ENCODE data around the gene C1orf174. TPM values are rescaled to one million over a fixed set of nuclear protein-coding genes. Genes with fewer than 3 reads are reported as not detected.
"Not testable (repeated sequence)": the region's sequence is repeated elsewhere in the genome, so short reads cannot be mapped to it uniquely, and the experiment has no call there.

C1orf174 gene
- total RNA-seq, 1 donor: 35.3 TPM

- DNase-seq (ENCODE audit: low read depth): no peak
- H3K4me3 ChIP-seq (ENCODE audit: low read depth, low read length): no peak overlapping the region
- TF ChIP-seq CTCF (IDR thresholded peaks at IDR 0.05; ENCODE audit: insufficient read depth, low read length): no peak
These were observed 21.7 kb upstream of the C1orf174 start for GRCh38 chr1:3921765-3922164.

GRCh38 chr1:3919706-3920105 is 19.6 kb upstream of the C1orf174 start:
- no peak overlapping the region for H3K4me3 ChIP-seq (ENCODE audit: low read depth, low read length)
- DNase-seq (ENCODE audit: low read depth): no peak
- TF ChIP-seq CTCF (IDR thresholded peaks at IDR 0.05; ENCODE audit: insufficient read depth, low read length): no peak

GRCh38 chr1:3918966-3919611 is 19.0 kb upstream of the C1orf174 start:
- no peak for TF ChIP-seq CTCF (IDR thresholded peaks at IDR 0.05; ENCODE audit: insufficient read depth, low read length)
- H3K4me3 ChIP-seq (ENCODE audit: low read depth, low read length): no peak overlapping the region
- DNase-seq (ENCODE audit: low read depth): no peak

- not testable (repeated sequence) for H3K4me3 ChIP-seq (ENCODE audit: low read depth, low read length); DNase-seq (ENCODE audit: low read depth)
These were observed 18.3 kb upstream of the C1orf174 start for GRCh38 chr1:3918359-3918758.

- no peak overlapping the region for H3K4me3 ChIP-seq (ENCODE audit: low read depth, low read length)
- TF ChIP-seq CTCF (IDR thresholded peaks at IDR 0.05; ENCODE audit: insufficient read depth, low read length): no peak
- no peak for DNase-seq (ENCODE audit: low read depth)
These were observed 17.7 kb upstream of the C1orf174 start for GRCh38 chr1:3917761-3918160.

GRCh38 chr1:3915551-3916121 is 15.6 kb upstream of the C1orf174 start:
- no peak for TF ChIP-seq CTCF (IDR thresholded peaks at IDR 0.05; ENCODE audit: insufficient read depth, low read length)
- DNase-seq (ENCODE audit: low read depth): no peak
- no peak overlapping the region for H3K4me3 ChIP-seq (ENCODE audit: low read depth, low read length)

GRCh38 chr1:3914911-3915310 is 14.8 kb upstream of the C1orf174 start:
- no peak for TF ChIP-seq CTCF (IDR thresholded peaks at IDR 0.05; ENCODE audit: insufficient read depth, low read length)
- no peak for DNase-seq (ENCODE audit: low read depth)
- H3K4me3 ChIP-seq (ENCODE audit: low read depth, low read length): no peak overlapping the region
